GM10847 (cell line): ENCODE results near the gene CIAO1.
A peak's percentile ranks its signal among the peaks of the same experiment; 100 is the strongest.

Experiments used
- POLR2A ChIP-seq: IDR thresholded peaks from 2 replicates; pipeline ENCODE4 v1.6.1; 2011; ENCODE audit not compliant: insufficient read length; ENCODE audit errors: extremely low read depth

Gene CIAO1

DNA sequence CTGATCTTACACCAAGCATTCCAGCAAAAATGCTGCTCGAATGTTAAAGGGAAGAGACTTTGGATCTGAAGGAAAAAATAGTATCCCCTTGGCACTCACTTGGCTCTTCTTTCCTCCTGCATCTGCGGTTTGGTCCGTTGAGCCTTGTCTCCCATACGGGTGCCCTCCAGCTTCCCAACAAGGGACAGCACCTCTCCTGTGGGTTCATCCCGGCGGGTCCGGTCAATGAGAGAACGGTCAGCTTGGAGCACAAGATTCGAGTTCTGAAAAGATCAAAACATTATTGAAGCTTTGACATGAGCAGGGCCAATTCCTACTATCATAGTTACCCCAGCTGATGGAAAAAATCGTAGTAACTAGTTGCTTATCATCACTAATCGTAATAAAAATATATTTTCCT lies 38.6 kb downstream of the CIAO1 start:
- no peak for TF ChIP-seq POLR2A

DNA sequence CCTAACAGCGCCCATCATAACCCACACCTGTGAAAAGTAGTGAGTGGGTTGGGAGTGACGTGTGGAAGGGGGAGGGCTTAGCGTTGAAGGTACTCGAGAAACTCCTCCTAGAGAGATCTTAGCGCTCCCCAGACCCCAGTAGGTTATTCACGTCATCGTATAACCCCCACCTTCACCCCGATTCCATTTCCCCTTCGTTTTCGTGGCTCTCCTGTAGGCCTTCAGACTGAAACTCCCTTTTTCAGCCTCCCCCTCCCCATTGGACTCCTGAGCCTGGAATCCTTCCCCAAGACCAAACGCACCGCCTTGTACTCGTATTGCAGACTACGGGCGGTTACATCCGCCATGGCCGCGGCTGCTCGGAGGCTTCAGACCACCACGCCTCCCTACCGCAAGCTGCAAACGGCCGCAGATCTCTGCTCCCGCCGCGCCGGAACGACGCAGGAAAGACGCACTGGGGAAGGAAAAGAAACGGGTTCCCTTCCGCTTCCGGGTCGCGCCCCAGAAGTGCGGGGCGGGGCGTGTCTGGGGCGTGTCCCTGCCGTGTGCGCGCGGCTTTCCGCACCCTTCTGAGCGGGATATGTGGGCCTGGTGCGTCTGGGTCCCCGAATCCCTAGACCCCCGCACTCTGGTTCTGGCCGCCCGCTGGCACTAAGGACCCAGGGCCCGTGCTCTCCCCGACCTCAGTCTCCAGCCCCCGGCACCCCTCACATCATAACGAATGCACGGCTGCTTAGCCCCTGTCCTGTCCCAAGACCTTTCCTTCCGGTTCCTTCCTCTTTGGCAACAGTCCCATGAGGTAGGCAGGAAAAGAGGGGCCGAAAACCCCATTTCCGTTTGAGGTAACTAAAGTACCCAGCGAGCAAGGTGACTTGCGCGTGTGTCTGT lies 39.3 kb downstream of the CIAO1 start, which contains the start of gene SNRNP200:
SNRNP200 (minus strand) TSS at position 456 of the 888 bp plus-strand sequence; CDS start at position 347, 109 bp downstream.
- peak; percentile 88 for TF ChIP-seq POLR2A

DNA sequence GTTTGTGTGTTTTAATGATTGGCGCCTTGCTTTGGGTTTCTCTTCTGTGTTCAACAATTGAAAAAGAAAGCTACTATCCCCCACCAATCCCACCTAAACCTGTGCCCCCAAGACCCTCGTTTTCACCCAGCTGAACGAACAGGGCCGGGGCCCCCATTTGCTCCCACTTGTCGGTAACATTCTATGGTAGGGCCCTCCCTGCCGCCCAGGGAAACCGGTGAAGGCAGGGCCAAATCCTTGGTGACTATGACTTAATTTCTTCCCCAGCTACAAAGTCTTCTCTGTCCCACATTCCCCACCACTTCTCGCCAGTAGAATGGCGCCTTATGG lies 39.9 kb downstream of the CIAO1 start:
- no peak for TF ChIP-seq POLR2A

DNA sequence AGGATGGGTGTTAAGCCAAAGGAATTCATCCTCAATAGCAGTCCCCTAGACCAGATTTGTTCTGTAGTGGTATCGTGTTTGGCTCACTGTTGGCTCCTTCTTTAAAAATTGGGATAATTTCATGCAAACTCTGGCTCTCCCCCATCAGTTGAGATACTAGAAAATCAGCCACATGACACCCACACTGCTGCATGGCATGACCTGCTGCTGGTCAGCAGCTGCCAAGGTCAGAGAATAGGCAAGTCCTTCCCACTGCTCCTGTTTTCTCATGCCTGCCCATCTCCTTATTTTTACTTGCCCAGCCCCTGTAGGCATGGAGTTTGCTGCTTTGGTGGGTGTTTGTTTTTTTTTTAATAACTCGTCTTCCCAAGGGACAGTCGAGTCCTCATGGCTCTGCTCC lies 40.3 kb downstream of the CIAO1 start:
- TF ChIP-seq POLR2A, result no peak

DNA sequence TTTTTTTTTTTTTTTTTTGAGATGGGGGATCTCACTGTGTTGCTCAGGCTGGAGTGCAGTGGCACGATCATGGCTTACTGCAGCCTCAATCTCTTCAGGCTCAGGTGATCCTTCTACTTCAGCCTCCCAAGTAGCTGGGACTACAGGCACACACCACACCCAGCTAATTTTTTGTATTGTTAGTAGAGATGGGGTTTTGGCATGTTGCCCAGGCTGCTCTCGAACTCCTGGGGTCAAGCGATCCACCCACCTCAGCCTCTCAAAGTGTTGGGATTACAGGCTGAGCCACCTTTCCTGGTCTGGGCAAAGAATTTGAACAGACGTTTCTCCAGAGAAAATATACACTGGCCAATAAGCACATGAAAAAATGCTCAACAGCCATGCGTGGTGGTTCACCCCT lies 42.2 kb downstream of the CIAO1 start:
- TF ChIP-seq POLR2A, result no peak

DNA sequence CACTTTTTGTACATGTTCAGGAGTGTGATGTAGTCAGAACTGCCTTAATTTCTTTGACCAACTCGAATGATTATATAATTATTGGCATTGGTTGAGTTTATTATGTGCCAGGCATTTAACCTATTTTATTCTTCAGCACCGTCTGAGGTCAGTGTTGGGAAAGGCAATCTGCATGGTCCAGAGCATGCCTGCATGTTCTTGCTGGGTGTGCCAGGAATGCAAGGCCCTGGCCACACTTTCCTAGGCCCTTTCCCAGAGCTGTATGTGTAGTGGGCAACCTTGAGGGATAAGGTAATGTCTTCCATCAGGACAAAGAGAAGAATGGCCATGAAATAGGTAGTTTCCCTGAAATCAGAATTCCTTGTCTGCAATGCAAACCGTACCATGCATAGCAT lies 49.0 kb downstream of the CIAO1 start:
- TF ChIP-seq POLR2A, result no peak

DNA sequence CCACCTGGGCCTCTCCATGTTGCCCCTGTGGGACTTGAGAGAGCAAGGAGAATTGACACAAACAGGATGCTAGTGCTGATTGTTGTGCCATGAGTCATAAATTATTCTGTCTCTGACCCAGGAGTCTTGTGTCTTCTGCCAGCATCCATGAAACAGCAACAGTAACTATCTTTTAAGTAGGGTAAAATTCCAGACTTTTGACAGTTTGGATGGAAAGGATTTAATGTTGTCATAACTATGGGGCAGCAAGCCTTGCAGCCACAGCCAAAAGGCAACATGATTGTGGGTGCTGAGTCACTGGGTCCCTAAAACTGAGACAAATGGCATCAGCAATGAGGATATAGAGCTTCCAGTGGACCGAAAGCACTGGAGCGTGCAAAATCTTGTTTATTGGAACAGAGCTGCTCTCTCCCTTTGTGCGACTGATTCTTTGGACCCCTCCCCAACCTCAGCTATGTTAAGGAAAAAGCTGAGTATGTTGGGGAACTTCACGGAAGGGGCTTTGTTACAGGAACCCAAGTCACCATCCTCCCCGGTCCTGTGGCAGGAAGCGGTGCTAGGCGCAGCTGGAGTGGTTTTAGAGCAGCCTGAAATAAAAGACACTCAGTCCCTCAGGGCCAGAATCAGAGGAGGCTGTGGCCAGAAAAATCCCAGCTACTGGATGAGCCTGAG lies 49.5 kb downstream of the CIAO1 start:
- no peak for TF ChIP-seq POLR2A

DNA sequence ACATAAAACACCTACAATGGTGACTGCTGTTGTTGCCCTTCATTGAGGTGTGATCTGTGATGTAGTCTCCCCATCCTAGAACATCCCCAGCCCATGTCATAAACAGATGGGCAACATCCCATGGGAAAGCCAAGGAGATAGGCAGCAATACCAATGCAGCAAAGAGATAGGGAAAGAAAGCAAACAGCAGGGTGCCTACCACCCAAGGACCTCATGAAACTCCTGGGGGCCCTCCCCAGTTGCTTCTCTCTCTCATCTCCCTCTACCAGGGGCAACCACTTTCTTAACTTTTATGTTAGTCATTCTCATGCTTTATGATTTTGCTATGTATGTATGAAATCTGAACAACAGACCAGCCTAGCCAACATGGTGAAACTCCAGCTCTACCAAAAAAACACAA lies 51.0 kb downstream of the CIAO1 start:
- TF ChIP-seq POLR2A, result no peak

DNA sequence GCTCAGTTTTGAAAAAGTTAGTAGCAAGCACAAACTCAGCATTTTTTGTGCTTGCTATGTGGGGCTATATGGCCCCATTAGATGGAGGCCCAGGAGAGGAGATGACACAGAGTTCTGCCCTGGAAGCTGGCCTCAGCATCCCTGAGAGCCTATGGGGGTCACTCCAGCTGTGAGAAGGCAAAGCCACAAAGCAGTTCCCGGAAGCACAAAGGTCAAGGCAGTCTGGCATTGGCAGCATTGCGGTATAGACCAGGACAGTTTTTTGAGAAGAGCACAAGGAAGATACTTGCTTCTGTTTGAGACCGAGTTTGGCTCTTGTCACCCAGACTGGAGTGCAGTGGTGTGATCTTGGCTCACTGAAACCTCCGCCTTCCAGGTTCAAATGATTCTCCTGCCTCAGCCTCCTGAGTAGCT lies 51.6 kb downstream of the CIAO1 start:
- TF ChIP-seq POLR2A, result no peak

DNA sequence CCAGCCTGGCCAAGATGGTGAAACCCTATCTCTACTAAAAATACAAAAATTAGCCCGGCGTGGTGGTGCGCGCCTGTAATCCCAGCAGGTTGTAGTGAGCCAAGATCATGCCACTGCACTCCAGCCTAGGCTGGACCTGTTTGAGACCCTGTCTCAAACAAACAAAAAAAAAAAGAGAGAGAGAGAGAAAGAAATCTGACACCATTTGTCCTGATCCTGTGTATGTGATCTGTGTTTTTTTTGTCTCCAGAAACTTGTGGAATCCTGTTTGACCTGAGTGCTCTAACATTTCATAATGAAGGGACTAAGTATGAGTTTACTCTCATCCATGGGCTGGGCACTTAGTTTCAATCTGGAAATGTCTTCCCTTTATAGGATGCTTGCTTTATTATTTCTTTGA lies 52.7 kb downstream of the CIAO1 start:
- TF ChIP-seq POLR2A, result no peak

DNA sequence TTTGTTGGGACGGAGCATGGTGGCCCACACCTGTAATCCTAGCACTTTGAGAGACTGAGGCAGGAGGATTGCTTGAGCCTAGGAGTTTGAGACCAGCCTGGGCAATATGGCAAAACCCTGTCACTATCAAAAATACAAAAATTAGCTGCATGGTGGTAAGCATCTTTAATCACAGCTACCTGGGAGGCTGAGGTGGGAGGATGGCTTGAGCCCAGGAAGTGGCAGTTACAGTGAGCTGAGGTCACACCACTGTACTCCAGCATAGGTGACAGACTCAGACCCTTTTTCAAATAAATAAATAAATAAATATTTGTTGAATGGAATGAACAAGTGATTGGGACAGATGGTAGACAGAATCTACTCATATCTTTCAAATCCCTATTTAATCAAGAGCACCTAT lies 53.4 kb downstream of the CIAO1 start:
- TF ChIP-seq POLR2A, result no peak

DNA sequence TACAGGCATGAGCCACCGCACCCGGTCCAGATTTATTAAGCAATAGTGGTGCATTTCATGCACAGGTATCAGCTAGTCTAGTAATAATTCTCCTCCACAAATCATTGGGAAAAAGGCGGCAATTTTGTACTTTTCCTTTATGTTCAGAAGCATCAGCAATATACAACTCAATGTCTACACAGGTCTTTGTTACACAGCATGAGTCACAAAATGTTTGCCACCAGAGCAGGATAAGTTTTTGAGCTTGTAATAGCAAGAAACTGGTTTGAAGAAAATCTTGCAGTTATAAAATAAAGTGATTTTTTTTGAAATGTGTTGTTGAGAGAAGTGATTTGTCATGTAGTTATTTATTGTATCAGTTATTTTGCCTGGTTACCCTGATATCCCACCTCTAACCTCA lies 54.3 kb downstream of the CIAO1 start:
- TF ChIP-seq POLR2A, result no peak

DNA sequence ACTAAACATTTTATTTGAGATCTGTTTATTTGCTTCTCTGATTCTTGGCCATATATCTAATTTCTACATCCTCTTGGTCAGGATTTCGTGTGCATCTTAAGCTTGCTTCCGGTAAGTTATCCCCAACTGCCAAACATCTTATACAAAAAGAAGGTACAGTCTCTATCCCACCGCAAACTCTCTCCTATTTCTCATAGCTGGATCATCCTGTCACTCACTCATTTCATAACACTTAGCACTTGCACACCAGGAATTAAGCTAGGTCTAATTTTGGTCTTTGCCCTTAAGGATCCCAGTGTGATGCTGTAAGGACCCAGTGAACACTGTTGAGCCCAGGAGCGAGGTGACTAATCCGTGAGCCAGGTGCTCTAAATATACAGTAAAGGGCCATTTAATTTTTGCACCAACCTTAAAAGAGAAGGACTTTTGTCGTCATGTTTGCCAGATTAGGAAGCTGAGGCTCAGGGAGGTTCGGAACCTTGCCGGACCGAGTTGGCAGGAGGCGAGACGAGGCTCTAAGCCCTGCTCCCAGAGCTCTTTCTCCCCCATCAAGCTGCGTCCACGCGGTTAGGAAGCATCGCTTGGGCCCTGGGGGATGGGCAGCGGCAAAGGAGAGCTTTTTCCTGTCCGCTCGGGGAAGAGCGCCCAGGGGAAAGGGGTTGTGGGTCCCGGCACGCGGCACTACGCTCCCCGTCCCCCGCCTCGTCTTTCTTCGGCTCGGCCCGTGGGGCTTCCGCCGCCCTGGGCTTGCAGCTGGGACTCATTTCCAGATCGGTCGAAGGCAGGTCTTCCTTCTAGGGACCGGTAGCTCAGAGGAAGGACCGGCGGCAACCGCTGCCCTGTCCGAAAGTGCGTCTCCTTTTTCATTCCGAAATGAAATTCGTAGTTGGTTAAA lies 55.0 kb downstream of the CIAO1 start:
- TF ChIP-seq POLR2A, result no peak
